ENCODE data around the gene PPDPF. TPM values are rescaled to one million over a fixed set of nuclear protein-coding genes. Genes with fewer than 3 reads are reported as not detected.
A peak's percentile ranks its signal among the peaks of the same experiment; 100 is the strongest.

The PPDPF gene
- total and polyA plus RNA-seq, 2 of the 8 experiments (the other 6 are each of a cell fraction or from before 2014, with no cell fraction given) = 30.5 to 138 TPM

DNA sequence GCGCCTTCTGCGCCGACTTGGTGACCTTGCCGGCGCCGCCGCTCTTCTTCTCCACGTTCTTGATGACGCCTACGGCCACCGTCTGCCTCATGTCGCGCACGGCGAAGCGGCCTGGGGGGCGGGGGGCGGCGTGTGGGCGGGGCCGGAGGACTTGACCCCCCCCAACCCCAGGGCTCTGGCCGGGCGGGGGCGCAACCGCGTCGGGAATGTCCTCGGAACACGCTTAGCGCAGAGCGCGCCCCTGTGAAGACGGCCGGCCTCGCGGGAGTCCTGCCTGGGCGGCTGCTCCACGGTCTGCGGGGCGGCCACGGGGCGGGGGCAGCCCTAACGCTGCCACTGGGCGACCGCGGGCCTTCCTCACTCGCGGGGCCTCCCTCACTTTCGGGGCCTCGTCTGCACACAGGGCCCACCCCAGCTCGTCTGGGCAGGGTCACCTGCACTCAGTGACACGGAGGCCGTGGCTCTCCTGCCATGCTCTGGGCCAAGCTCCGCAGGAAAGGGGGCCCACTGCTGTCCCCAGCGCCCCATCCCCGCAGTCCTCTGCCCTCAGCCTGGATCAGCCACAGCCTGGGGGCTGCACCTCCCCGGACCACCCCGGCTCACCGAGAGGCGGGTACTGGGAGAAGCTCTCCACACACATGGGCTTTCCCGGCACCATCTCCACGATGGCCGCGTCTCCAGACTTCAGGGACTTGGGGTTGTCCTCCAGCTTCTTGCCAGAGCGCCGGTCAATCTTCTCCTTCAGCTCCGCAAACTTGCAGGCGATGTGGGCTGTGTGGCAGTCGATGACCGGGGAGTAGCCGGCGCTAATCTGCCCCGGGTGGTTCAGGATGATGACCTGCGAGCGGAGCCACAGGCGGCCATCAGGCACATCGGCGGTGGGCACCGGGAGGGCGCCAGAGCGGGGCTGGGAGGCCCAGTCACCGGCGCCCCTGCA is 32.0 kb upstream of the PPDPF start (continued):
- TF ChIP-seq, protein P1, sequence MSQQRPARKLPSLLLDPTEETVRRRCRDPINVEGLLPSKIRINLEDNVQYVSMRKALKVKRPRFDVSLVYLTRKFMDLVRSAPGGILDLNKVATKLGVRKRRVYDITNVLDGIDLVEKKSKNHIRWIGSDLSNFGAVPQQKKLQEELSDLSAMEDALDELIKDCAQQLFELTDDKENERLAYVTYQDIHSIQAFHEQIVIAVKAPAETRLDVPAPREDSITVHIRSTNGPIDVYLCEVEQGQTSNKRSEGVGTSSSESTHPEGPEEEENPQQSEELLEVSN (IDR thresholded peaks at IDR 0.05) = peak; percentile 59; the same call in 1 of the 2 replicates
- TF ChIP-seq RNF2 (IDR thresholded peaks at IDR 0.05; ENCODE audit: borderline replicate concordance, low read depth, low read length, missing control alignments, poor library complexity, severe bottlenecking) (no peak), JUN (IDR thresholded peaks at IDR 0.05; ENCODE audit: low read depth, low read length) (no peak), GABPA (IDR thresholded peaks at IDR 0.05; ENCODE audit: borderline replicate concordance, insufficient read depth, low read length) (peak; percentile 26; the same call in 1 of the 2 replicates), EGR1 (IDR thresholded peaks at IDR 0.05; ENCODE audit: borderline replicate concordance, low read depth, low read length) (no peak)

Data from H1 (cell line).